RWPE2 (cell line): ENCODE measurements around the gene PINK1.

Experiments
- ATAC-seq: fragments of 200-7000 bp; cut with Tn5 transposase; 3 replicates; pipeline ENCODE4 v1.9.1; 2021; ENCODE audit warnings: low read depth
- DNase-seq: peaks from one replicate; pipeline ENCODE4 v3.0.0-alpha.2; 2020; ENCODE audit warnings: low spot score
- H3K27ac ChIP-seq: fragments of 450-650 bp; 2 replicates; pipeline ENCODE4 v1.5.1; 2017; ENCODE audit warnings: mild to moderate bottlenecking; ENCODE audit not compliant: poor library complexity, severe bottlenecking
- H3K27me3 ChIP-seq: fragments of 250-450 bp; sonication (Bioruptor Pico); 2 replicates; pipeline ENCODE4 v1.5.1; 2021; ENCODE audit warnings: mild to moderate bottlenecking, moderate library complexity; ENCODE audit not compliant: insufficient read depth, poor library complexity, severe bottlenecking
- H3K36me3 ChIP-seq: fragments of 250-450 bp; sonication (Bioruptor Pico); 2 replicates; pipeline ENCODE4 v1.5.1; 2020; ENCODE audit warnings: low read depth, mild to moderate bottlenecking, moderate library complexity
- H3K4me1 ChIP-seq: fragments of 250-450 bp; sonication (Bioruptor Pico); 2 replicates; pipeline ENCODE4 v1.5.1; 2021; ENCODE audit warnings: mild to moderate bottlenecking, moderate library complexity; ENCODE audit not compliant: insufficient read depth, poor library complexity, severe bottlenecking
- H3K4me3 ChIP-seq: fragments of 250-450 bp; sonication (Bioruptor Pico); 2 replicates; pipeline ENCODE4 v1.5.1; 2021; ENCODE audit warnings: mild to moderate bottlenecking, moderate library complexity; ENCODE audit not compliant: severe bottlenecking
- H3K9me3 ChIP-seq: fragments of 250-450 bp; sonication (Bioruptor Pico); 2 replicates; pipeline ENCODE4 v1.5.1; 2021; ENCODE audit warnings: mild to moderate bottlenecking, moderate library complexity; ENCODE audit not compliant: severe bottlenecking
- TF ChIP-seq, protein P1 (sequence below): fragments of 450-650 bp; IDR thresholded peaks from one replicate; pipeline ENCODE4 v1.5.1; 2017; ENCODE audit warnings: mild to moderate bottlenecking, moderate library complexity; ENCODE audit not compliant: poor library complexity, severe bottlenecking

PINK1 gene

DNA sequence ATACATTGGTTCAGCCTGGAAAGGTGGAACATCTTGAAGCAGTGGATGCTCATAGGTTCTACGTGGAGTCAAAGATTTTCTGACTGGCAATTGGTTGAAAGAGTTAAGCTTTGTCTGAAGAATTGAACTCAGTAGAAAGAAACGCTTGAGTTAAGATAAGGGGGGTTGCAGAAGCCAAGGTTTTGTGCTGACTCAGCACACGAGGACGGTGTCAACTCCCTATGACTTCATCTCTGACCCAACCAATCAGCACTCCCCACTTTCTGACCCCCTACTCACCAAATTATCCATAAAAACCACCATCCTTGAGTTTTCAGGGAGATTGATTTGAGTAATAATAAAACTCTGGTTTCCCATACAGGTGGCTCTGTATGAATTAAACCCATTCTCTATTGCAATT, 2.5 kb upstream of the PINK1 start:
- no peak overlapping the region for H3K4me3 ChIP-seq
- no peaks in the 10 kb centered on the region for H3K4me1 ChIP-seq
- H3K9me3 ChIP-seq, result peaks cover 3% of the 10 kb centered on the region
- H3K27me3 ChIP-seq, result no peaks in the 10 kb centered on the region
- DNase-seq (no peak), ATAC-seq (no peak)
- TF ChIP-seq, protein P1, sequence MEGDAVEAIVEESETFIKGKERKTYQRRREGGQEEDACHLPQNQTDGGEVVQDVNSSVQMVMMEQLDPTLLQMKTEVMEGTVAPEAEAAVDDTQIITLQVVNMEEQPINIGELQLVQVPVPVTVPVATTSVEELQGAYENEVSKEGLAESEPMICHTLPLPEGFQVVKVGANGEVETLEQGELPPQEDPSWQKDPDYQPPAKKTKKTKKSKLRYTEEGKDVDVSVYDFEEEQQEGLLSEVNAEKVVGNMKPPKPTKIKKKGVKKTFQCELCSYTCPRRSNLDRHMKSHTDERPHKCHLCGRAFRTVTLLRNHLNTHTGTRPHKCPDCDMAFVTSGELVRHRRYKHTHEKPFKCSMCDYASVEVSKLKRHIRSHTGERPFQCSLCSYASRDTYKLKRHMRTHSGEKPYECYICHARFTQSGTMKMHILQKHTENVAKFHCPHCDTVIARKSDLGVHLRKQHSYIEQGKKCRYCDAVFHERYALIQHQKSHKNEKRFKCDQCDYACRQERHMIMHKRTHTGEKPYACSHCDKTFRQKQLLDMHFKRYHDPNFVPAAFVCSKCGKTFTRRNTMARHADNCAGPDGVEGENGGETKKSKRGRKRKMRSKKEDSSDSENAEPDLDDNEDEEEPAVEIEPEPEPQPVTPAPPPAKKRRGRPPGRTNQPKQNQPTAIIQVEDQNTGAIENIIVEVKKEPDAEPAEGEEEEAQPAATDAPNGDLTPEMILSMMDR, result no peak
- H3K36me3 ChIP-seq, result no peaks in the 10 kb centered on the region
- H3K27ac ChIP-seq, result no peak overlapping the region

DNA sequence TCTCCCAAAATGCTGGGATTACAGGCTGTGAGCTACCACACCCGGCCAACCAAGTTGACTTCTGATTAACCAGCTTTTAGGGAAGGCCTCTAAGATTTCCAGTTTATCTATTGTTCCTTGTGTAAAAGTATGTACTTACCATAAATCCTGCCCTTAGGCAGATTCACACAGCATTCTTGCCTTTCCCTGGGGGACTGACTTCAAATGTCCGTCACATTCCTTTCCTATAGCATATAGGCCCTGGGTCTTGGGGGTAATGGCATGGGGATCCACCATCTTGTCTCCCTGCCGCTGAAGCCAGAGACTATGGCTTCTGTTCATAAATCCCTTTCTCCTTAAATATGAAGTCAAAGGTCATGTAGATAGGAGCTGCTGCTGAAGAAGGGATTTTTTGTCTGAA, 872 bp upstream of the PINK1 start:
- H3K4me1 ChIP-seq, result no peaks in the 10 kb centered on the region
- no peak overlapping the region for H3K27ac ChIP-seq
- ATAC-seq (no peak), DNase-seq (no peak)
- no peaks in the 10 kb centered on the region for H3K36me3 ChIP-seq
- H3K4me3 ChIP-seq, result no peak overlapping the region
- peaks cover 3% of the 10 kb centered on the region for H3K9me3 ChIP-seq
- no peaks in the 10 kb centered on the region for H3K27me3 ChIP-seq
- TF ChIP-seq, protein P1, result no peak

DNA sequence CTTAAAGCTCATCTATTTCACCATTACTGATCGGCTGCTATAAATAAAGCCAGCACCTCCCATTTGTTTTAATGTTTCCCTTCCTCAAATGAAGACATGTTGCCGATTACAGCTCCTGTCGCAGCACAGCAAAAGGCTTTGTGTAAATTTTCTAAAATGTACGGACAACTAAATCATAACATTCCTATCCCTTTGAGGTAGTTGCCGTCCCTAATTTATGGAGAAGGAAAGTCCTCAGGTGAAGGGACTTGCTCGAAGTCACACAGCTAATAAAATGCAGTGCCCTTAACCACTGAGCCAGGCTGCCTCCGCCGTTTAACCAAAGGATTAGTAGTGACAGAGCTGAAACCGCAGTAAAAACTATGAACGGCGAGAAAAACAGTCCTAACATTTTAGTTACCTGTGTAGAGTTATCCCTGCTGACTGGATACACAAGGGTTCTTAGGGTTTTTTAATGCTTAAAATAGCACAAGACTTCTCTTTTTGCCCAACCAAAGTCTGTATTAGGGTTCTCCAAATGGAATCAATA, 871 bp downstream of the PINK1 start:
- Histone ChIP-seq H3K4me1 (no peaks in the 10 kb centered on the region), H3K27me3 (no peaks in the 10 kb centered on the region), H3K27ac (peak overlapping the region; percentile 56), H3K9me3 (peaks cover 3% of the 10 kb centered on the region), H3K36me3 (no peaks in the 10 kb centered on the region), H3K4me3 (peak overlapping the region; percentile 93)
- peak; percentile 19 for ATAC-seq
- TF ChIP-seq, protein P1, result no peak
- DNase-seq, result no peak

DNA sequence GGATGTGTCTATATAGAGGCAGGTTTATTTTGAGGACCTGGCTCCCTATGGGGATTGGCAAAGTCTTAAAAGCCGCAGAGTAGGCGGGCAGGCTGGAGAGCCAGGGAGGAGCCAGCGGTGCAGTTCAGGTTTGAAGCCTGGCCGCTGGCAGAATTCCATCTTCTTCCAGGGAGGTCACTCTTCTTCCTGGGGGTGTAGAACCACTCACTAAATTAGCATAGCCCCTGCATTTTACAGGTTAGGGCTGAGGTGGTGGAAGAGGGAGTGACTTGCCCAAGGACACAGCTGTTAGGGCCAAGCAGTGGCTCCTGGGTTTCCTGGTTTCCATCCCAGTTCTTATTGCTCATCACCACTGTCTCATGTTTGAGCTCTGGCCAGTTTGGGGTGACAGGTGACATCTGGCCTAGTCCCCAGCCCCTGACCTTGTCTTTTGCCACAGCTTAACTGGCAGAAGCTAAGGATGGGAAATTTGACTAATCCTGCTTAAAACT, 1.4 kb downstream of the PINK1 start:
- Histone ChIP-seq H3K9me3 (peaks cover 3% of the 10 kb centered on the region), H3K27me3 (no peaks in the 10 kb centered on the region), H3K36me3 (no peaks in the 10 kb centered on the region), H3K4me3 (peak overlapping the region; percentile 93), H3K4me1 (no peaks in the 10 kb centered on the region), H3K27ac (peak overlapping the region; percentile 56)
- peak; percentile 81 for ATAC-seq
- no peak for DNase-seq
- TF ChIP-seq, protein P1, result no peak

DNA sequence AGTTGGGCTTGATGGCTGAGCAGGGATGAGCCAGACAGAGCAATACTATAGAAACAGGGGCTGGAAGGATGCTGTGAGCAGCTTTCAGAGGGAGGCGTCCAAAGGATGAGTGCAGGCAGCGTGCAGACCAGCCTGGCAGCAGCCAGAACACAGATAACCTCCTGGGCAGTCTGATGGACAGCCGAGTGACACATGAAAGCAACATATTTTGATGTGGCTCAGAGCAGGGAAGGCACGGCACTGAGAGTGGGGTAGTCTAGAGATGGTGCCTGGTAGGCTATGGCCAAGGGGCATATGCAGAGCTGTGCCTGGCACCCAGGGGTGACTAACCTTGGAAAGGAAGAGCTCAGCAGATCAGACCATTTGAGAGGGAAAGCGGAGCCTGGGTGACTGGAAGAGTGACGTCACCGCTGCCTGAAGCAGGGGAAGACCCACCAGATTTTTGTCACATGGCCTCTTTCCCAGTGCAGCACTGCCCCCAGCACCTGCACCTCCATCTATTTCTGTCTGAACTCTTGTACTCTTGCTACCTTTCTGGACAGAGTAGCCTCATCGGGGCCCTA, 3.6 kb downstream of the PINK1 start:
- no peaks in the 10 kb centered on the region for H3K27me3 ChIP-seq
- H3K9me3 ChIP-seq, result no peaks in the 10 kb centered on the region
- H3K4me3 ChIP-seq, result no peak overlapping the region
- H3K27ac ChIP-seq, result no peak overlapping the region
- TF ChIP-seq, protein P1, result no peak
- H3K4me1 ChIP-seq, result no peaks in the 10 kb centered on the region
- ATAC-seq (no peak), DNase-seq (no peak)
- H3K36me3 ChIP-seq, result no peaks in the 10 kb centered on the region
